ENCODE results near the gene STUM. TPM values are rescaled to one million over a fixed set of nuclear protein-coding genes. Genes with fewer than 3 reads are reported as not detected.

STUM gene
- total RNA-seq, 1 experiment from 2014 or later, result 0.37 TPM

GRCh38 chr1:226580625-226581270, 32.2 kb downstream of the STUM start:
- no peaks in the 10 kb centered on the region for H3K4me1 Mint-ChIP-seq (ENCODE audit: insufficient read depth, unreplicated experiment)
- POLR2A ChIA-PET, result interaction anchor here (0.7 kb wide), 1 partner anchor 33 kb away, joined by 3 read pairs; no protein-coding TSS in a partner anchor
- DNase-seq (ENCODE audit: unreplicated experiment), result no peak

DNA sequence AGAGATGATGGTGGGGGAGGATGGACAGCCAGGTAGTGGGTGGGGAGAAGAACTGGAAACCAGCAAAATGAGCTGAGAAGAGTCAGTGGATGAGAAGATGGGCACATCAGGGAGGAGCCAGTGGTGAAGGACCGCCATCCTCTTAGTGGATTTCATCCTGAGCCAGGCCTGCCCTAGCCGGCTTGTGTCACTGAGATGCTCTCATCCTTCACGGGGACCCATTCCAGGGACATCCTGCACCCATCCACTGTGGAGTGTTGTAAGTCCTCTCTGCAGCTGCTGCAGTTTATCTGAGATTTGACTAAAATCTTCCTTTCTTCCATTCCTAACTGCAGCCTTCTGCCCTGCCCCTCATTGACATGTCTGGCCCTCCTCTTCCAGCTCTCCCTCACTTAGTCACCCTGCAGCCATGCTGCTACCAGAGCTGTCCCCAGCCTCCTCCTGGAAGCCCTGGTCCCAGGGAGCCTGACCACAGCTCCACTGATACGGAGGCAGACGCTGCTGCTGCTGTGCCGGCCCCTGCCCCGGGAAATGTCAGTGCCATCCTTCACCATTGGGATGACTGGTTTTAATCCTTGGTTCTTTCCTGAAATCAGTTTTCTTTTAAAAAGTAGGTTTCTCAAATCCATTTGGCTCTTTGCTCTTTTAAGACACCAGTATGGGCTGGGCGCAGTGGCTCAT, 33.2 kb downstream of the STUM start:
- no peak for TF ChIP-seq CTCF (IDR thresholded peaks at IDR 0.05; ENCODE audit: unreplicated experiment)
- H3K4me3 Mint-ChIP-seq (ENCODE audit: unreplicated experiment), result no peak overlapping the region
- no peaks in the 10 kb centered on the region for H3K36me3 Mint-ChIP-seq (ENCODE audit: insufficient read depth, unreplicated experiment)
- no peak overlapping the region for H3K27ac Mint-ChIP-seq (ENCODE audit: low read depth, unreplicated experiment)
- H3K27me3 Mint-ChIP-seq (ENCODE audit: insufficient read depth, unreplicated experiment), result no peaks in the 10 kb centered on the region
- intact Hi-C loops (cut with micrococcal nuclease), result no loop called here
- BruUV-seq (replicated peaks), result no TSS peak
- DNase-seq (ENCODE audit: unreplicated experiment), result no peak
- no peaks in the 10 kb centered on the region for H3K9me3 Mint-ChIP-seq (ENCODE audit: unreplicated experiment)
- H3K4me1 Mint-ChIP-seq (ENCODE audit: insufficient read depth, unreplicated experiment), result no peaks in the 10 kb centered on the region
- CTCF ChIA-PET, result interaction anchor here (0.6 to 1.4 kb wide), 8 partner anchors 11 to 506 kb away, joined by 3 to 8 read pairs (median 4); no protein-coding TSS in a partner anchor
- POLR2A ChIA-PET, result no interaction called here

More at GRCh38 chr1:226580625-226581270, 32.2 kb downstream of the STUM start:
- intact Hi-C loops (cut with micrococcal nuclease), result no loop called here
- Mint-ChIP-seq H3K36me3 (ENCODE audit: insufficient read depth, unreplicated experiment) (no peaks in the 10 kb centered on the region), H3K27ac (ENCODE audit: low read depth, unreplicated experiment) (no peak overlapping the region), H3K4me3 (ENCODE audit: unreplicated experiment) (no peak overlapping the region), H3K27me3 (ENCODE audit: insufficient read depth, unreplicated experiment) (no peaks in the 10 kb centered on the region), H3K9me3 (ENCODE audit: unreplicated experiment) (no peaks in the 10 kb centered on the region)
- BruUV-seq (replicated peaks), result no TSS peak
- CTCF ChIA-PET, result interaction anchor here (0.5 to 1.4 kb wide), 10 partner anchors 11 to 1225 kb away, joined by 3 to 8 read pairs (median 4); no protein-coding TSS in a partner anchor
- TF ChIP-seq CTCF (IDR thresholded peaks at IDR 0.05; ENCODE audit: unreplicated experiment), result no peak

GRCh38 chr1:226582966-226583365, 34.4 kb downstream of the STUM start:
- no peaks in the 10 kb centered on the region for H3K27me3 Mint-ChIP-seq (ENCODE audit: insufficient read depth, unreplicated experiment)
- no TSS peak for BruUV-seq (replicated peaks)
- no peak overlapping the region for H3K27ac Mint-ChIP-seq (ENCODE audit: low read depth, unreplicated experiment)
- intact Hi-C loops (cut with micrococcal nuclease), result no loop called here
- no peak for DNase-seq (ENCODE audit: unreplicated experiment)
- CTCF ChIA-PET, result interaction anchor here (0.8 to 1.4 kb wide), 3 partner anchors 9 to 51 kb away, joined by 3 to 6 read pairs (median 3); no protein-coding TSS in a partner anchor
- no peak for TF ChIP-seq CTCF (IDR thresholded peaks at IDR 0.05; ENCODE audit: unreplicated experiment)
- H3K9me3 Mint-ChIP-seq (ENCODE audit: unreplicated experiment), result no peaks in the 10 kb centered on the region
- H3K36me3 Mint-ChIP-seq (ENCODE audit: insufficient read depth, unreplicated experiment), result no peaks in the 10 kb centered on the region
- H3K4me3 Mint-ChIP-seq (ENCODE audit: unreplicated experiment), result no peak overlapping the region
- no peaks in the 10 kb centered on the region for H3K4me1 Mint-ChIP-seq (ENCODE audit: insufficient read depth, unreplicated experiment)
- POLR2A ChIA-PET, result interaction anchor here (0.9 kb wide), 1 partner anchor 19 kb away, joined by 3 read pairs; no protein-coding TSS in a partner anchor

- intact Hi-C loops (cut with micrococcal nuclease), result no loop called here
- Mint-ChIP-seq H3K36me3 (ENCODE audit: insufficient read depth, unreplicated experiment) (no peaks in the 10 kb centered on the region), H3K4me1 (ENCODE audit: insufficient read depth, unreplicated experiment) (no peaks in the 10 kb centered on the region), H3K27ac (ENCODE audit: low read depth, unreplicated experiment) (no peak overlapping the region), H3K4me3 (ENCODE audit: unreplicated experiment) (no peak overlapping the region), H3K9me3 (ENCODE audit: unreplicated experiment) (no peaks in the 10 kb centered on the region), H3K27me3 (ENCODE audit: insufficient read depth, unreplicated experiment) (no peaks in the 10 kb centered on the region)
- ChIA-PET CTCF (interaction anchor here (0.6 to 1.6 kb wide), 2 partner anchors 9 to 14 kb away, joined by 3 to 6 read pairs; no protein-coding TSS in a partner anchor), POLR2A (interaction anchor here (0.6 to 0.9 kb wide), 3 partner anchors 18 to 284 kb away, joined by 3 read pairs; no protein-coding TSS in a partner anchor)
- no peak for TF ChIP-seq CTCF (IDR thresholded peaks at IDR 0.05; ENCODE audit: unreplicated experiment)
- no peak for DNase-seq (ENCODE audit: unreplicated experiment)
- BruUV-seq (replicated peaks), result no TSS peak
Observed at GRCh38 chr1:226584164-226584563, 35.6 kb downstream of the STUM start.
